ENCODE measurements around the gene MMP28.

The MMP28 gene

DNA sequence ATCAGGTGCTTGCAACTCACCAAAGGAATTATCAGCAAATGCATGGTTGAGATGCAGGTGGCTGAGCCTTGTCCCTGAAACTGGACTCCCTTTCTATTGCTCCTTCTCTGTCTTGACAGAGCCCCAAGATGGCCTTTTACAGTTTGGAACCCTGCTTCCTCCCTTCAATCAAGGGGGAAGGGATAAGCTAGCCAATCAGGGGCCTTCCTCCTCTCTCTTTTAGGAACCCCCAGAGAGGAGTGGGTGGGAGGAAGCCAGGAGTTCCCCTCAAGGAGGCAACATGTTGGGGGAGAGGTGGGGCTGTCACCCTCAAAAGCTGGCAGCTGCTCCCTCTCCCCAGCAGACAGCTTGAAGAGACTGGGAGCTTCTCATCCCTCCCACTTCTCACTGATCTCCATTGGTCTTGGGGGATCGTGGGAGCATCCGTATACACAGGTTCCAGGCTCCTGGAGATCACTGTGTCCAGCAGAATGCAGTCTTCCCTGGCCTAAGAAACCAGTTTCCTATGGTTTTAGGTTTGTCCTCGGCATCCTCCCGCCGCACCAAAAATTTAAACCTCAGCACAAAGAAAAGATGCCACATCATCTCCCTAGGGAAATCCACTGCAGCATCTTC lies 56.8 kb downstream of the MMP28 start:
- no peak for DNase-seq
- TF ChIP-seq GATA1 (IDR thresholded peaks at IDR 0.05; ENCODE audit: low read depth, low read length) (no peak), POLR2A (IDR thresholded peaks at IDR 0.05; ENCODE audit: low read length) (no peak)

DNA sequence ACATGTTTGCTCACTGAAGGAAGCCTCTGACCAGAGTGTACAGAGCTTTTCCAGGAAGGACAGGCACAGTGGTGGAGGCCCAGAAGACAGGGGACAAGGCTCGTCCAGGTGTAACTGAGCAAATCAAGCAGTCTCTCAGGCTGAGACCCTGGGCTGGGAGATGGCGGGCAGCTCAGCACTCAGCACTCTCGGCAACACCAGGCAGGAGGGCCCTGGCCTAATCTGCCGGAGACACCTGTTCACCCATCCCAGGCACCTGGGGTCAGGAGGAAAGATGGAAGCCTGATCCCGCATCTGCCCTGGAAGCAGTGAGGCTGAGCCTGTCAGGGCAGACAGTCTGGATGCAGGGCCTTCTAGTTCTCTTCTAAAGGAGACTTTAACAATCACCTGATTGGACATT lies 59.2 kb downstream of the MMP28 start:
- no peak for DNase-seq
- no peak for TF ChIP-seq POLR2A (IDR thresholded peaks at IDR 0.05; ENCODE audit: low read length)

DNA sequence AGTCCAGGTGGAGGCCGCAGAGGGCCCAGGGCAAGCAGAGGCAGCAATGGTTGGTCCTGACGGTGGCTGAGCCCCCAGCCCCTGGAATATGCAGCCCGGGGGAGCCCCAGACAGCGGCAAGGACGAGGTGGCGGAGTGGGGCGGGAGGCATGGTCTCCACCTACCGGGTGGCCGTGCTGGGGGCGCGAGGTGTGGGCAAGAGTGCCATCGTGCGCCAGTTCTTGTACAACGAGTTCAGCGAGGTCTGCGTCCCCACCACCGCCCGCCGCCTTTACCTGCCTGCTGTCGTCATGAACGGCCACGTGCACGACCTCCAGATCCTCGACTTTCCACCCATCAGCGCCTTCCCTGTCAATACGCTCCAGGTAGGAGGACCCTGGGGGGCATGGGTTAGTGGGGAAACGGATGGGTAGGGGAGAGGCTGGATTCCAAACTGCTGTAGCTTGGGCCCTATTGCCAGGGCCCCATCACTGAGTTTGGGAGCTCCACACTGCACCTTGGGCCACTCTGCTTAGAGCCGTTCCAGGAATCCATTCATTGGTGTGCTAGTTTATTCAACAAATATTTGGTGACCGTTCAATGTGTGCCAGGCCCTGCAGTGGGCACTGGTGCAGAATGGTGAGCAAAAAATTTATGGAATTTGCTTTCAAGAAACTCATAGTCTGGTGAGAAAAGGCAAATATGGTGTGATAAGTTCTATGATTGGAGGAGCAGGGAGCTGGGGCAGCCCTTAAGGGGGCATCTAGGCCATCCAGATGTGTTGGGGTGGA lies 60.2 kb downstream of the MMP28 start:
- TF ChIP-seq GATA1 (IDR thresholded peaks at IDR 0.05; ENCODE audit: low read depth, low read length) (no peak), POLR2A (IDR thresholded peaks at IDR 0.05; ENCODE audit: low read length) (no peak)

DNA sequence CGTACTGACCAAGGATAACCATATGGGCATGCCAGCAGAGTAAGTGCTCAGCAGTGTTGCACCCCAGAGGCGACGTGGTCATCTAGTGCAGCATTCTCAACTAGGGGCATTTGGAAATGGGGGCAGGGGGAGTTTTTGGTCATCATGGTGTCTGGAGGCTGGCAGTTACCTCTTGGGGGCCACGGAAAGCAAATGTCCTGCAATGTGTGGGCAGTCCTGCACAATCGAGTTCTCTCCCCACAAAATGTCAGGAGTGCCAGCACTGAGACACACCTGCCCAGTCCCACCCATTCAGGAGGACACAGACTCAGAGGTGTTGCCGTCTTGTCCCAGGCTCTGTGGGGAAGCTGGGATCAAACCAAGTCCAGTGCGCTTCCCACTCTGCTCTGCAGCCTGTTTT lies 61.0 kb downstream of the MMP28 start:
- DNase-seq: no peak
- TF ChIP-seq GATA1 (IDR thresholded peaks at IDR 0.05; ENCODE audit: low read depth, low read length): no peak
- TF ChIP-seq POLR2A (IDR thresholded peaks at IDR 0.05; ENCODE audit: low read length): no peak

More for the DNA sequence above, 60.2 kb downstream of the MMP28 start:
- no peak for DNase-seq

- DNase-seq: no peak
- TF ChIP-seq POLR2A (IDR thresholded peaks at IDR 0.05; ENCODE audit: low read length) (no peak), GATA1 (IDR thresholded peaks at IDR 0.05; ENCODE audit: low read depth, low read length) (no peak)
Measured at GRCh38 chr17:35733366-35733765, 62.1 kb downstream of the MMP28 start.

DNA sequence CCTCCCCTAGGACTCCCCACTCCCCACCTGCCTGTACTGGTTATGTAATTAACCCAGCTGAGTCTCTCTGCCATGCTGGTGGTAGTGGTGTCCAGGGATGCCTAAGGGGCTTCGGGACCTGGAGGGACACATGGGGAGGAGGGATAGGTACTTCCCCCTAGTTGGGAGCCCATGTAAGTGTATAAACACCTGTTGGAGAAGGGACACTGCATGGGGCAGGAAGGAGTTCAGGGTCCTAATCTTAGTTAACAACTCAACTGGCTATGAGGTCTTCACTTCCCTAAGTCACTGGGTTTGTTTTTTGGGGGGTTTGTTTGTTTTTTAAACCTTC lies 62.7 kb downstream of the MMP28 start:
- DNase-seq: no peak
- TF ChIP-seq POLR2A (IDR thresholded peaks at IDR 0.05; ENCODE audit: low read length): no peak
- TF ChIP-seq GATA1 (IDR thresholded peaks at IDR 0.05; ENCODE audit: low read depth, low read length): no peak

DNA sequence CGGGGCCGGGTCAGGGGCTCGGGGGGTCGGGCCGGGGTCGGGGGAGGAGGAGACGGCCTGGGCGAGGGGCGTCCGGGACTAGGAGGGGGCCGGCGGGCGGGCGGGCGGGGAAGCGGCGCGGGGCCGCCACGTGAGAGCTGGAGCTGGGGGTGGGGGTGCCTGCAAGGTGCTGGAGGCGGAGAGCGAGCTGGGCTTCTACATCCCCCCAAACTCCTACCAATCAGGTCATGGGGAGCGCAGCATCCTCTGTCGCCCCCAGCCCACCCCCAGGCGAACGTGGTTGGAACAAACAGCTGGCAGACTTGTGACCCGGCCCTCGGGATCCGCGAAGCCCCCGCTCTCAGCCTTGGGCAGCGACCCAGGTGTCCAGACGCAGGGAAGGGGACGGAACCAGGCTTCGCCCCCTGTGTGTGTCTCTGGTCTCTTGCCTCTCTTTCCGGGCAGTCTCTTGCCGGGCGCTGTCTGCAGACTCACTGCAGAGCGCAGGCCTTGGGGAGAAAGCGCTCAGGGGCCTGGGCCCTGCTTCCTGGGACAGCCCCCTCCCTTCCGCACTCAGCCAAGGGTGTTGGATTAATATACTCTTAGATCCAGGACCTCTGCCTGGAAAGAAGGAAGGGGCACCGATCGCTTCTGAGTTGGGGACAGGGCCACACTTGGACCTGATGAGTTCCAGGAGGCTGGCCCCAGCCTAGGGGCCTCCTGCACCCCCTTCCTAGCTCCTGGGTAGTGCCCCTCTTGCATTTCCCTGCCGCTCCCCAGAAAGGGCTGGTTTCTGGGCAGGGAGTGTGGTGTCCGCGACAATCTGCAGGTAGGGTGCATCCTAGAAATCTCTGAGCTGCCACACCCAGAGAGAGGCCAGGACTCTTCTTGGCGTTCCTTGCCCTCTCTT lies 63.3 kb downstream of the MMP28 start:
- no peak for DNase-seq
- no peak for TF ChIP-seq GATA1 (IDR thresholded peaks at IDR 0.05; ENCODE audit: low read depth, low read length)
- no peak for TF ChIP-seq POLR2A (IDR thresholded peaks at IDR 0.05; ENCODE audit: low read length)

DNA sequence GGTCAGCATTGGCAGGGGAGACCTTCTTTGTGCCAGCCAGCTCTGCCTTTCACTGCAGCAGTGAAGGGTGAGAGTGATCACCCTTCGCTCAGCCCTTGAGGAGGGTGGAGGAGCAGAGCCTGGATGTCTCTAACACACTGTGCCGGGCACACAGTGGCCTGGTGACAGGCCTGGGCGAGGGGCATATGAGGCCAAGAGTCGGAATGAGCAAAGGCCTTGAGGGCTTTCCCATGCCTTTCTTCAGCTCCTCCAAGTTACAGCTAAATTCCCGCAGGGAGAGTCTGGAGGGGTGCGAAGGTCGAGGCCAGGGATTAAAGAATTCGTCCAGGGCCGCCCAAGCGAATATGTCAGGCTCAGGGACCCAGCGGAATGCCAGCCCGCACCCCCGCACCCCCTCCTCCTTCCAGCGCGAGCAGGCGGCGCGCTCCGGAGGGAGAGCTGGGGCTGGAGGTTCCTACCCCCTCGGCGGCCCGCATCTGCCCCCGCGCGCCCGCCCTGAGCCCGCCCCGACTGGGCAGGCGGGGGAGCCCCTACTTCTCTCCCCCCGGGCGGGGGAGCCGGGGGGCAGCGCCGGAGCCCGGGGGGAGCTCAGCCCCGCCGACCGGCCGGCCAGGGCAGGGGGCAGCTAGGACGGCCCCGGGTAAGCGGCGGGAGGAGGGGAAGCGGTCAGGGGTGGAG lies 64.1 kb downstream of the MMP28 start, which contains the start of gene RASL10B:
Gene RASL10B, plus strand, starts transcription at position 401 of the 678 bp plus-strand sequence. CDS start 3,546 bp downstream, outside the sequence.
- TF ChIP-seq POLR2A (IDR thresholded peaks at IDR 0.05; ENCODE audit: low read length): no peak
- no peak for TF ChIP-seq GATA1 (IDR thresholded peaks at IDR 0.05; ENCODE audit: low read depth, low read length)
- DNase-seq: peak; percentile 39 to 47

DNA sequence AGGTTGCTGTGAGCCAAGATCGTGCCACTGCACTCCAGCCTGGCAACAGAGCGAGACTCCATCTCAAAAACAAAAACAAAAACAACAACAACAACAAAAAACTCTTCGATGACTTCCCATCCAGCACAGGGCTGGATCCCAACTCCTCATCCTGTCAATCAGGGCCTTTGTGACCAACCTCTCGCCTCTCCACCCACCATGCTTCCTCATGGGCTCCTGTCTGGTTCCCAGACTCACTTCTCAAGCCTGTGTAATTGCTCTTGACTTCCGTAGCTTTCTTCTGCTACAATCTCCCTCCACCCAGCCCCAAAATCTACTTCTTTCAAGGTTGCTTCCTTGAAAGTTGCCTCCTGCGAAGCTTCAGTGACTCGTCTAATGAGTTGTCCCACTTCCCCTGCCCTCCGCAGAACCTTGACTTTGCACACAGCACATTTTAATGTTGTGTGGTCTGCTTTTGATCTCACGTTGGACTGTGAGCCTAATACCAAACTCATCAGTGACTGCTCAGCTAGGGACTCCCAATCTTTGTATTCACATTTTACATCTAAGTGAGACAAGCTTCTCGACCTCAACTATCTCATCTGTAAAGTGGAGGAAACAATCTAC lies 64.9 kb downstream of the MMP28 start:
- TF ChIP-seq GATA1 (IDR thresholded peaks at IDR 0.05; ENCODE audit: low read depth, low read length) (no peak), POLR2A (IDR thresholded peaks at IDR 0.05; ENCODE audit: low read length) (no peak)
- DNase-seq: no peak

GRCh38 chr17:35729405-35729833 lies 66.0 kb downstream of the MMP28 start:
- no peak for DNase-seq
- no peak for TF ChIP-seq POLR2A (IDR thresholded peaks at IDR 0.05; ENCODE audit: low read length)
- no peak for TF ChIP-seq GATA1 (IDR thresholded peaks at IDR 0.05; ENCODE audit: low read depth, low read length)

- TF ChIP-seq POLR2A (IDR thresholded peaks at IDR 0.05; ENCODE audit: low read length) (no peak), GATA1 (IDR thresholded peaks at IDR 0.05; ENCODE audit: low read depth, low read length) (no peak)
- no peak for DNase-seq
Measured at GRCh38 chr17:35728551-35728950, 66.9 kb downstream of the MMP28 start.

- DNase-seq: no peak
- TF ChIP-seq POLR2A (IDR thresholded peaks at IDR 0.05; ENCODE audit: low read length): no peak
- TF ChIP-seq GATA1 (IDR thresholded peaks at IDR 0.05; ENCODE audit: low read depth, low read length): no peak
Measured at GRCh38 chr17:35727635-35728034, 67.8 kb downstream of the MMP28 start.

GRCh38 chr17:35726953-35727460 lies 68.4 kb downstream of the MMP28 start:
- TF ChIP-seq GATA1 (IDR thresholded peaks at IDR 0.05; ENCODE audit: low read depth, low read length): no peak
- no peak for TF ChIP-seq POLR2A (IDR thresholded peaks at IDR 0.05; ENCODE audit: low read length)
- DNase-seq: no peak
